ENCODE data around the gene LMAN2L.
"Not testable (repeated sequence)": the region's sequence is repeated elsewhere in the genome, so short reads cannot be mapped to it uniquely, and the experiment has no call there.

The LMAN2L gene

GRCh38 chr2:96688649-96689430 is 51.0 kb downstream of the LMAN2L start:
- DNase-seq (ENCODE audit: low read depth in 1 of 2, low spot score in 1 of 2), result no peak

DNA sequence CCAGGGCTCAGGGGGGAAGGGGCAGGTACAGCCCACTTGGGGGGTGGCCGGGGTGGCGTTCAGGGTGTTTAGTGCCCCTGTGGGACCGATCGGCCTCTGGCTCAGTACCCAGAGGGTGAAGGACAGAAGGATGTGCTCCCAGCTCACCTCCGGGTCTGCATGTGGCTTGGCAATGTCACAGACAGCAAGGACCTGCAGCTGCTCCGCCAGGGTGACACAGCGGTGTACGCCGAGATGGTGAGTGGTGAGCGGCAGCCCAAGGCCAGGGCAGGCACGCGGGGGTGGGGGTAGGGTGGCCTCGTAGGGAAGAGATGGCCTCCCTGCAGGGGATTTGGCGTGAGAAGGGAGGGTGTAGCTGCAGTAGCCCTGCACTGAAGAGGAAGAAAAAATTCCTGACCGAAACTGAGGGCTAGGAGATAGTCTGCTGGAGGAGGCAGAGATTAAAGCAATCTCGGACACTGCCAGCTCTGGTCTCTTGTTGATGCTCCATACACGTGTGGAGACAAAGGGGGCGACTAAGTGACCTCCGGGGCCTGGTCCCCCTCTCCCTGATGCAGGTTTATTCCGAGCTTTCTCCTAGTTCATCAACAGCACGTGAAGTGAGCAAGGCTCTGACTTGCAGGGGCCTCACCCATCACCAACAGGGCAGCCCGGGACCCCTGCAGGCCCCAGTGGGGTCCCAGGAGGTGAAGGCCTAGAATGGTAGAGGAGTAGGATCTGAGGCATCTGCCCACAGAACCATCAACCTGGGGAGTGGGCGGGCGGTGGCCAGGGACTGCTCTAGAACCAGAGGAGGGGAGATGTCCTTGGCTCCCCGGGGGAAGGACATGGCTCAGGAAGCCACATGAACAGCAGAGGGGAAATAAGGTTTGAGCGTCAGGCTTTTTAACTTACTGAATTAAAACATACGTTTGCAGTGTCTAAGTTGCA is 51.9 kb downstream of the LMAN2L start:
- DNase-seq (ENCODE audit: low read depth in 1 of 2, low spot score in 1 of 2), result no peak

DNA sequence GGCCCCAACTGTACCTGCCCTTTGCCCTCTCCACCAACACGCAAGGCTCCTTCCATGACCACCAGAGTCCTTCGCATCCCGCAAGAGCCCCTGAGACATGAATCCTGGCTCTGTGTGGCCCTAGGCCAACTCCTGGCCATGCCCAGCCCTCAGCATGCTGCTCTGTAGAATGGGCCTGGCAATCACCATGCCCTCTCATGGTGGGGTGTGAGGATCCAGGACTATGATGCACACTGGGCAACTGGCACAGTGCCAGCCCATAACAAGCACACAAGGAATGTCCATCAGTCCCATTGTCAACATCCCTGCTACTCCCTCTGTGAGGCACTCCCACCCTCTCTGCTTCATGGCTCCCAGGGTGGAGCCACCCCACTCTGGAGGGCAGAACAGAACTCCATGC is 52.6 kb downstream of the LMAN2L start:
- DNase-seq (ENCODE audit: low read depth in 1 of 2, low spot score in 1 of 2), result no peak

DNA sequence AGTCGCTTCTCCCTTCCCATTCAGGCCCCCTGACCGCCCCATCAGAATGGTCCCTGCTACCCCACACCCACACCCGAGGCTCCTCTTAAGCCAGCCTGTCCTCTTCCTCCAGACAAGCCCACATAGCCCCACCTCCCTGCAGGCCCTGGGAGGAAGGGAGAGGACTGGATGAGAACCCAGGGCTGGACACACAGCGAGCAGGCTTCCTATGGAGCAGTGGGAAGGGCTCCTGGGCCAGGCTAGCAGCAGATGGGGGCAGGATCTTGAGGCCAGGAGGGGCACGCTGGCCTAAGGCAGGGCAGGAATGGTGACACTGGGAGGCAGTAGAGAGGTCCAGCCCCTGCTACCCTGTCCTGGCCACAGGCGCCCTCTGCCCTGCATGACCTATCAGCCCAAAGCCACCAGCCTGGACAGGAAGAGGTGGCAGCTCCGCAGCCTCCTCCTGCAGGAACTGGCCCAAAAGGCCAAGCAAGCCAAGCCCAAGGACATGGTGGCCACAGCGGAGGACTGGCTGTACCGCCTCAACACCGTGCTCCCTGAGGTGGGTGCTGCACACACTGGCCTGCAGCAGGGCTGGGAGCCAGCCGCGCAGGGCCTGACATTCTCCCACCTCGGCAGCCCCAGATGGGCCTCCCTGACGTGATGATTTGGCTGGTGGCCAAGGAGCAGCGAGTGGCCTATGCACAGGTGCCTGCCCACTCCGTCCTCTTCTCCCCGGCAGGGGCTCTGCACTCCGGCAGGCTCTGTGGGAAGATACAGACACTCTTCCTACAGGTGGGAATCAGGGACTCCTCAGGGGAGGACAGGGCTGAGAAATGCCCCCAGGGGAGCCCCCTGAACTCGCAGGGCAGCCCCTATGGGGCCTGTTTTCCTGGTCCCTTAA is 54.0 kb downstream of the LMAN2L start:
- no peak for DNase-seq (ENCODE audit: low read depth in 1 of 2, low spot score in 1 of 2)

- no peak for DNase-seq (ENCODE audit: low read depth in 1 of 2, low spot score in 1 of 2)
Observed at GRCh38 chr2:96684883-96685576, 54.8 kb downstream of the LMAN2L start.

GRCh38 chr2:96683972-96684820 is 55.7 kb downstream of the LMAN2L start:
- DNase-seq (ENCODE audit: low read depth in 1 of 2, low spot score in 1 of 2), result no peak

DNA sequence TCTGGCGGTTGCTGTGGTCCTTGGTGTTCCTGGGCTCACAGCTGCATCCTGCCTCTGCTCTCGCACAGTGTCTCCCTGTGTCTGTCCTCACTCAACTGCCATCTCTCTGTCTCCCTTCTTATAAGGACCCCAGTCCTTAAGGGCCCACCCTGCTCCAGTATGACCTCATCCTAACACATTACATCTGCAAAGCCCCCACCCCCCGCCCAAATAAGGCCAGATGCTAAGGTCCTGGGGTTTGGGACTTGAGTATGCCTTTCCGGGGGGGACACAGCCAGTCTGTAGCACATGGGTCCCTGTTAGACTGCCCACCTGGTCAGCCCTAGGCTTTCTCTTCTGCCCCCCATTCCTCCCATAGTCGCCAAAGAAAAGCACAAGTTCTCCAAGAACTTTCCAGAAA is 56.6 kb downstream of the LMAN2L start:
- no peak for DNase-seq (ENCODE audit: low read depth in 1 of 2, low spot score in 1 of 2)

GRCh38 chr2:96681540-96681939 is 58.3 kb downstream of the LMAN2L start:
- DNase-seq (ENCODE audit: low read depth in 1 of 2, low spot score in 1 of 2), result no peak

DNA sequence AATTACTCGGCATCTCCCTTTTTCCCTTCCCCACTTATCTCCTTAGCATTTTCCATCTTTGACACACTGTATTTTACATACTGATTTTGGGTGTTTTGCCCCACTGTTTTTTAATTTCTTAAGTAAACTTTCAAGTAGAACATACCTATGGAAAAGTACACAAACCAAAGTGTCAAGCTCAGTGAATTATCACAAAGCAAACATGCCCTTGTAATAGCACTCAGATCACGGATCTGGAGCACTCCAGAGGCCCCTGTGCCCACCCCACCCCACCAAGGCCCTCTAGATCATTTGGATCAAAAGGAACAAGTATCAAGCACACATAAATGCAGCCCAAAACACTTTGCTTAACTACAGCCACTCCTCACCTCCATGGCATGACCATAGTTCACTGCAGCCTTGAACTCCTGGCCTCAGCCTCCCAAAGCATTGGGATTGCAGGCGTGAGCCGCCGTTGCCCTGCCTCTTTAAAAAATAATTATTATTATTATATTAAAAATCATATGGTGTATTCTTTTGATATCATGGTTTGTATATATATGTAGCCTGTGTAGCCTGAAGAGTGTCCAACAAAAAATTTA is 59.2 kb downstream of the LMAN2L start:
- no peak for DNase-seq (ENCODE audit: low read depth in 1 of 2, low spot score in 1 of 2)

DNA sequence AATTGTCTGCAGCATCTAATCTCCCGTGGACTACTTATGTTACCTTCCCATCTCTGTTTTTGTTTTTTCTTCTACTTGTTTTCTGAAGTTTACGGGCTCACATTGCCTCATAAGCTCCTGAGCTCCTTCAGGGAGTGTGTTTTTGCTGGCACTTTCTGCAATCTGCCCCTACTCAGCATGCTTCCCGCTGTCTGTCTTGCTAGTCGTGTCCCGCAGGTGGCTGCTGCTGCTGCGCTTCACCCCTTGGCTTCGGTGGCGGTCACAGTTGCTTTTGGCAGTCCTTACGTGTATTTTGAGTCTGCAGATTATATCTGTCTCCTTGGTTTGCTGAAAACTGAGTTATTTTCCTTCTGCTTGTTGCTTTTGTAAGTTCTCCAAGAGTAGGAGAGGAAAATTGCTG is 60.0 kb downstream of the LMAN2L start:
- no peak for DNase-seq (ENCODE audit: low read depth in 1 of 2, low spot score in 1 of 2)

DNA sequence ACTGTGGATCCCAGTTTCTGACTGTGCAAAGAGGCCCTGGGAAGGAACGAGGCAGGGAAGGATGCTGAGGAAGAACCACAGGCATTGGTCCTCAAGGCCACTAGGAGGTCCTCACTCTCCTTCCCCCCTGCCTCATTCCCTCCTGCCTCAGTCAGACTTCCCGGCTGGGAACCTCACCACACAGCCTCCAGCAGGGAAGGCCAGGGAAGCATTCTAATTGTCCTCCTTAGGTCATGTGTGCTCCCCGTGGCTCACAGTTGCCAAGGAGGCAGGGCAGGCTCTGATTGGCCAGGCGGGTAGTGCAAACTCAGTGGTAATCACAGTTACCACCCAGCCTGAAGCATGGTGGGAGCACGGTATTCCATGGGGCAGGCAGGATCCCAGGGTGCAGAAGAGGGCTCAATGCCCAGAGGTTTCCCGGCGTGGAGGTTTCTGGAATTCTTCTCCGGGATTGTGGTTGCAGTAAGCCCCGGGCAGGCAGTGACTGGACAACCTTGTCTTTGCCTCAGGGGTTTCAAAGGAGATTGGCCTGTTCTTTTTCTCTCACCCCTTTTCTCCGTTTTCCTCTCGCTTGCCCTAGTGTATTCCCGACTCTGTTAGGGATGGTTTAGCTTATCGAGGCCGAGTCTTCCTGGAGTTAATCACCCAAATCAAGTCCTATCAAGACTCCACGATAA is 70.2 kb downstream of the LMAN2L start:
- DNase-seq (ENCODE audit: low read depth in 1 of 2, low spot score in 1 of 2), result no peak

DNA sequence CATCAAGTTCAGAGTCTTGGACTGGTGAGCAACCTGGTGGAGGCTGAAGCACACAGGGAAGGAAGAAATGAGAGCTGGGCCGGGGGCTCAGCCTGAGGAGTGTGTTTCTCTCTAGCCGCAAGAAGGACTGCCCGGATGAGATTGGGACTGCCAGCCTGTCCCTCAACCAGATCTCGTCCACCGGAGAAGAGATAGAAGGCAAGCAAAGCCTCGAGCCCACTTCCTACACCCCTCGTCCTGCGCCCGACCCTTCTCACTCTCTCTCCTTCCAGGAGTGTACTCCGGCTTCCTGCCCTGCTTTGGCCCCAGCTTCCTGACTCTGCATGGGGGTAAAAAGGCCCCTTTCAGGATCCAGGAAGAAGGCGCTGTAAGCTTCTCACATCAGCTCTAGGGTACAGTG is 71.1 kb downstream of the LMAN2L start:
- no peak for DNase-seq (ENCODE audit: low read depth in 1 of 2, low spot score in 1 of 2)

GRCh38 chr2:96665717-96666116 is 74.1 kb downstream of the LMAN2L start:
- not testable (repeated sequence) for DNase-seq (ENCODE audit: low read depth in 1 of 2, low spot score in 1 of 2)

- no peak for DNase-seq (ENCODE audit: low read depth in 1 of 2, low spot score in 1 of 2)
Observed at GRCh38 chr2:96665083-96665569, 74.7 kb downstream of the LMAN2L start.

DNA sequence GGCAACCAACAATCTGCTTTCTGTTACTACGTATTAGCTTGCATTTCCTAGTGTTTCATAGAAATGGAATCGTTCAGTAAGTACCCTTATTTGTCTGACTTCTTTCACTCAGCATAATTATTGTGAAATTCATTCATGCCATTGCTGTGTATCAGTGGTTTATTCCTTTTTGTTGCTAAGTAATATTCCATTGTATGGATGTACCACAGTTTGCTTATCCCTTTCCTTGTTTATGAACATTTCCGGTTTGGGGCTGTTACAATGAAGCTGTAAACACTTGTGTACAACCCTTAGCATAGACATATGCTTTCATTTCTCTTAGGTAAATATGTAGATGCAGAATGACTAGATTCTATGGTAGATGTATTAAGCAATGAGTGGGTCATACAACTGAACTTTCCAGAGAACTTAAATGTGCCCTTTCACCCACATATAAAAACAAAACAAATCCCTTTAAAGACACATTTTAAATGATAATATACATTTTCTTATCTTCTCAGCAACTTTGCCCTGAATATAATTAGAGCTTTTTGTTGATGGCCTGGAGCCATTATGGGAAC is 75.4 kb downstream of the LMAN2L start:
- DNase-seq (ENCODE audit: low read depth in 1 of 2, low spot score in 1 of 2), result no peak

GRCh38 chr2:96663829-96664228 is 76.0 kb downstream of the LMAN2L start:
- DNase-seq (ENCODE audit: low read depth in 1 of 2, low spot score in 1 of 2), result no peak

DNA sequence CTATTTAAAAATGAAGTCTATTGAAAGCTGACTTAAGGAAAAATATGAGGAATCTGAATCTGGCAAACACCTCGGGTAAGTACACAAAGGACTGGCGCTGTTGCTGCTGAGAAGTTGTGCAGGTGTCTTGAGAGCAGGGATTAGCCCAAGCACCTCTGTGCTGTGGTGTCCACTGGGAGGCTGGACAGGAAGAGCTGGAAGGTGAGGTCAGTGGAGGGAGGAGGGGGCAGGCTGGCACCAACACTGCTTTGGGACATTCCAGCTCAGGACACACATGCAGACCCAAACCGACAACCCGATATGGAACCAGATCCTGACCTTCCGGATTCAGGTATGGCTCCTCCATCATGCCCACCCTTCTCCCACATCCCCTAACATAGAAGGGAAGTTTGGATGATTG is 76.7 kb downstream of the LMAN2L start:
- no peak for DNase-seq (ENCODE audit: low read depth in 1 of 2, low spot score in 1 of 2)

GRCh38 chr2:96662360-96662759 is 77.5 kb downstream of the LMAN2L start:
- DNase-seq (ENCODE audit: low read depth in 1 of 2, low spot score in 1 of 2), result no peak

Data from activated T-helper 1 cell treated with anti-CD3 and anti-CD28 coated beads, Interleukin-2, amount 50 U/mL, for 16 hours (primary cell).